ENCODE results near the gene TRIM52. TPM values are rescaled to one million over a fixed set of nuclear protein-coding genes. Genes with fewer than 3 reads are reported as not detected.

The TRIM52 gene
- total and polyA plus RNA-seq, 9 of the 15 experiments (the other 6 are each of a cell fraction or from before 2014, with no cell fraction given): 3.3 to 21.9 (median 13.5) TPM

GRCh38 chr5:181280251-181280762 is 19.4 kb upstream of the TRIM52 start (continued):
- no peak for TF ChIP-seq ETS2 (tag; IDR thresholded peaks at IDR 0.05; ENCODE audit: borderline replicate concordance, poor library complexity, severe bottlenecking)
- TF ChIP-seq CBFB (CRISPR knock-in tag; IDR thresholded peaks at IDR 0.05): no peak
- TF ChIP-seq SMAD3 (CRISPR knock-in tag; conservative IDR thresholded peaks at IDR 0.05): no peak
- TF ChIP-seq ELF1 (tag; IDR thresholded peaks at IDR 0.05): no peak
- TF ChIP-seq POLR2AphosphoS2 (IDR thresholded peaks at IDR 0.05; ENCODE audit: low read length): no peak
- no peak for TF ChIP-seq TFAM (CRISPR knock-in tag; conservative IDR thresholded peaks at IDR 0.05)
- no peak for TF ChIP-seq MEF2D (tag; conservative IDR thresholded peaks at IDR 0.05; ENCODE audit: low read depth)
- no peak for TF ChIP-seq ZNF124 (CRISPR knock-in tag; IDR thresholded peaks at IDR 0.05)
- no peak for TF ChIP-seq ZNF282 (CRISPR knock-in tag; IDR thresholded peaks at IDR 0.05)
- no peak for TF ChIP-seq MITF (IDR thresholded peaks at IDR 0.05)
- TF ChIP-seq HNRNPLL (IDR thresholded peaks at IDR 0.05; ENCODE audit: low read depth, low read length, poor library complexity, severe bottlenecking): no peak
- TF ChIP-seq DACH1 (IDR thresholded peaks at IDR 0.05; ENCODE audit: partially characterized antibody): no peak
- no peak for TF ChIP-seq ZNF212 (CRISPR knock-in tag; IDR thresholded peaks at IDR 0.05)
- no peak for TF ChIP-seq MYBL2 (IDR thresholded peaks at IDR 0.05; ENCODE audit: low read depth)
- no peak for TF ChIP-seq MYBL2 (CRISPR knock-in tag; IDR thresholded peaks at IDR 0.05; ENCODE audit: borderline replicate concordance)
- TF ChIP-seq CAMTA2 (CRISPR knock-in tag; conservative IDR thresholded peaks at IDR 0.05): no peak
- TF ChIP-seq PHF21A (IDR thresholded peaks at IDR 0.05; ENCODE audit: borderline replicate concordance, low read depth): peak; percentile 43; the same call in 1 of the 2 replicates
- peak; percentile 58; the same call in 1 of the 2 replicates for TF ChIP-seq HLTF (IDR thresholded peaks at IDR 0.05)
- no peak for TF ChIP-seq TEAD2 (tag; IDR thresholded peaks at IDR 0.05)
- no peak for TF ChIP-seq ZBTB34 (CRISPR knock-in tag; IDR thresholded peaks at IDR 0.05)
- TF ChIP-seq CCAR2 (IDR thresholded peaks at IDR 0.05; ENCODE audit: low read depth, low read length): no peak
- TF ChIP-seq PKNOX1 (IDR thresholded peaks at IDR 0.05): 0 out of 2 replicates have a peak, but pooled peaks have one; percentile 9
- TF ChIP-seq SUPT5H (IDR thresholded peaks at IDR 0.05): peak; percentile 2; the same call in 1 of the 2 replicates
- TF ChIP-seq ZBTB49 (CRISPR knock-in tag; IDR thresholded peaks at IDR 0.05; ENCODE audit: borderline replicate concordance): no peak
- no peak for TF ChIP-seq ZNF696 (CRISPR knock-in tag; conservative IDR thresholded peaks at IDR 0.05)
- TF ChIP-seq GATAD2A (IDR thresholded peaks at IDR 0.05): 0 out of 2 replicates have a peak, but pooled peaks have one; percentile 25
- no peak for TF ChIP-seq TAL1 (IDR thresholded peaks at IDR 0.05)
